ENCODE results near the gene TM4SF4.

The TM4SF4 gene

DNA sequence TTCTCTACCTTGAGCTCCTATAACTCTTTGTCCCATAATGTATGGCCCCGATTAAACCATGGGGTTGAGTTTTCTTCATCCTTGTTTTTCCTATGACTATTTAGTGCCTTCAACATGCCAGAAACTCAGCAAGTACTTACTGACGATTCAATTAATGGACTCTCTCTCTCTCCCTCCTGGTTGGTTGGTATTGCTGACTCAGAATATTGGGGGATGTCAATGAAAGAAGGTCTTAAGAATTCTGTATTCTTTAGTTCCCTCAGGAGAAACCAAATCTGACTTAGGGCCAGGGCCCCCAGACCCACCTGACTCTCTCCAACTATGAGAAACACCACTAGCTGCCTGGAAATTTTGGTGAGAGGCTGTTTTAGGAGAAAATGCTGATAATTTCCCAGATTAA, 40.8 kb downstream of the TM4SF4 start:
- no peak for DNase-seq

DNA sequence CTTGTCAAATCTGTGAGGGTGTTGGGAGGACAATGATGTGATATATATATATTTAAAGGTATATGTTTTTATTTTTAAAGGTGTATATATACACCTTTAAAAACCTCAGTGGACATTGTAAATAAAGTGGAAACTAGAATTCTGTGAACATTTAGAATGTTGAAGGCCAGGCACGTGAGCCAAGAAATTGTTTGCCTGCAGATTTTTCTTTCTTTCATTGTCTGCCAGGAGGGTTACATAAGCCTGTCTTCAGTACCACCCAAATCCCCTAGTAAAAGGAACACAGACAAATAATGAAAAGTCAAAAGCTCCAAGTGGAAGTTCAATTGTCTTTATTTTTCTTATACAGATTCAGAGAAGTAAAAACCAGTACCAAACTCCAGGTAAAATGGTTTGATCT, 42.4 kb downstream of the TM4SF4 start:
- no peak for DNase-seq

DNA sequence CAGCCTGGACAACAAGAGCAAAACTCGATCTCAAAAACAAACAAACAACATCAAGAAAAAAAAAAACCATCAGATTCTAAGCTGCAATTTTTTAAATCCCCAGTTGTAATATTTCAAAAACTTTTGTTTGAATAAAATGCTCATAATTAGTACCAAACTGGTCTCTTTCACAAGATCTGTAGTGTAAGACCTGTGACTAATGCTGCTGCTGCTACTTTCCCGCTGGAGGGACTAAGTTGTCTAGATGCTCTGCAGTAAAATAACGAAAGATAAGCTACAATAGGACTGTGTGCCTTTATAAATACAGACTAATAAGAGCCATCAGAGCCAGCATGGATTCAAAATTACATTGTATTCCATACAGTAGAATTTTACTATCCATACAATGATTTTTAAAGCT, 45.4 kb downstream of the TM4SF4 start:
- no peak for DNase-seq

DNA sequence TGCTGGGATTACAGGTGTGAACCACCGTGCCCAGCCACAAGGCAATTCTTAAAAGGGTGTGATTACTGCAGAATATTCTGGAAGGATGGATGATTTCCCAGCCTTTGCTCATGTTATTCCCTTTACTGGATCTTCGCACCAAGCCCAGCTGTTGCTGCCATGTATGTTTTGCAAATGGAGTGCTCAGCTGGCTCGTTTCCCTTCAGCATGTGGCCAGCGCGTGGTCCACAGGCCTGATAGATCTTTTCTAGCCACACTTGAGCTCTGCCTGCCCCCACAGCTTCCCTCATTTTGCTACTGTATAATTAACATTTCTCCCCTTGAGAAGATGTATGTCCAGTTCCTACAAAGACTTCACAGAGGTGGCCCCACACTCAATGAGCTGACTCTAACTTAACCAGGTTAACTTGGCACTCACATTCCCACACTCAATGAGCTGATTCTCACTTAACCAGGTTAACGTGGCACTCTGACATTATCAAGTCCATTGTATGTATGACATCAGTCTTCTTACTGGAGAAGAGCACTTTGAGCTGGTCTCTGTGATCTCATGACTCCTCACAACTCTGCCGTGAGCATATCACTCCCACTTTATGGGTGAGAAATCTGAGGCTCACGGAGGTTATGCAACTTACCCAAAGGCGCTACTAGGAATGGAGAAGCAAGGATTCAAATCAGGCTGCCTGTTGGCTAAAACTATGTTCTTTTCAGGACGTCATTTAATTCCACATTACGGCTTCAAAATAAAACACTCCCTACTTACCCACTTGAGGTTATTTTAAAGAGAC, 49.2 kb downstream of the TM4SF4 start:
- DNase-seq, result no peak

DNA sequence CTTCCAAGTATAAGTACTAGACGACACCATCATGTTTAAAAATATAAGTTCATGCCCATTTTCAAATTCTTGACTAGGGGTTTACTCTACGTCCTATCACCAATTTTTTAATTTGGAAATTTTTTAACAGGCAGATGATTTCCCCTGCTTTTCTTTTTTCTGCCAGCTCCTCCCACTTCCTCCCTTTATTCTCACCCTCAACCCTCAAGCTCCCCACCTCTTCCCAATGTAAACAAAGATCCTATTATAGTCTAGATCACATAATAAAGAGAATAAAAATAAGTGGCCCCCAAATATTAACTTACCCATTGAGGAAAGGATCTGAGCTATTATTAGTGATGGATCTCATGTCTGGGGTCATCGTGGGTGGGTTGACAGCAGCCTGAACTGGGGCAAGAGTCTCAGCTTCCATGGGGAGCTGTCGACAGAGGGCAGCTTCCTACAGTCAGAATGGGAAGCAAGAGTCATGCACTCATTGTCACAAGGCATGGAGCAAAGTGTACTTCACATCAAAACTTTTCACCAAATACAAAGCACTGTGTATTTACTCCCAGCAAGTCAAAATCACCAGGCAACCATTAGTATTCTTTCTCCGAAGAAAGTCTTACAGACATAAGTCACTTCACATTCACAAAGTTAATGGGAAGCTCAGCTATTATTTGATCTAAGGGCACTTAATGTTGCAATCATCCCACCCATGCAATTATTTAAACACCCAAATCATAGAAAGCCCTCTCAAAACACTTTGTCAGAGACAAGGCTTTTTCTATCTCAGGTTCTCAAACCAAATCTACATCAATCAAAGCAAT, 53.2 kb downstream of the TM4SF4 start:
- DNase-seq, result no peak

DNA sequence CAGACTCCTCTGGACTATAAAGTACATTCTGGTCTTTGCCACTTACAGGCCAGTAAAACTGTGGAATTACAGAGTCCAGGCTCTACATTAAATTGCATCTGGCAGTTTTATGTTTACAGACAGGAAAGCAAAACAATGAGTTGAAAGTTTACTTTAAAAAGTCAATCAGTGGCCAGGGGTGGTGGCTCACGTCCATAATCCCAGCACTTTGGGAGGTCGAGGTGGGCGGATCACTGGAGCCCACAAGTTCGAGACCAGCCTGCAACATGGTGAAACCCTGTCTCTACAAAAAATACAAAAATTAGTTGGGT, 53.8 kb downstream of the TM4SF4 start:
- no peak for DNase-seq

DNA sequence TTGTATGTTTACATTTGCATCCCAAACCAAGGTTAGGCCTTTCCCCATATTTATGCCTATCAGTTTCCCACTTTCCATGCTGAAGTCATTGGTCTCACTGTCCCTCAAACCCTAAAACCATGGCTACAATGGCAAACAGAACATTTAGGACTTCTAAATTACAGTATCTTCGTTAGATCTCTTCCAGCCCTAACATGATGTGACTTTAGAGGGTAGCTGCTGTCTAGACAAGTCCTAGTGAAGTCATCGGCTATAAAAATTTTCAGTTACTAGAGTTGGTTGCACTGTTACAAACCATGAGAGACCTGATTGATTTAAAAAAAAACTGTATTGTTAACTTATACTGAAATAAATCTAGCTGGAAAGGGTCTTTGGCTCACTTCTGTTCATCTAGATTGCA, 54.6 kb downstream of the TM4SF4 start:
- no peak for DNase-seq

DNA sequence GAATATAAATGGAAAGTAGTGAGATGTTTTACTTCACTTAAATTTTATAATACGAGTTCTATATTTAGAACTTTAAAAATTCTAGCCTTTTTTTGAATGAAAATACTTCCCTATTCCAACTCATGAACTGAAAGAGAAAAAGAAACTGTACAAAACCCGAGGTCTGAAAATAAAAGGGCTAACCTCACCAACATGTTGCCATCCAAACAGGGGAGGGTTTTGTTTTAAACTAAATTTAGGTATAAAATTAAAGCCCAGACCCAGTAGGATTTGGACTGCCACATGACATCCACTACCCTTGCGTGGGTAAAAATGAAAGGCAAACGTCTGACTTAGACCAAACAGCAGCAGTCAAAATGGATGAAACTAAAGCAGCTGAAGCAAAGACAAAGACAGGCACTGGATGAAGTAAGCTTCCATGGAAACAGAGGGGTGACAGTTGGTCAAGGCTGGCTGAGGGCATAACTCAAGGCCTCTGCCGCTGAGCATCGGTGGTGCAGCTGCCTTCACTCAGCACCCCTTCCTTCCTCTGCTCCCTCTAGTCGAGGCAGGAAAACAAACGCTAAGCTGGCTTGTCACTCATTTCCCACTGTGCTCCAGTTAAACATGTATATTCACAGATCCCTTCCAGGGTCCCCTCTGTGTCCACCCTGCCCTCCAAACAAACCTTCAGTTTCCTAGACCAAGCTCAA, 58.1 kb downstream of the TM4SF4 start:
- DNase-seq, result no peak

DNA sequence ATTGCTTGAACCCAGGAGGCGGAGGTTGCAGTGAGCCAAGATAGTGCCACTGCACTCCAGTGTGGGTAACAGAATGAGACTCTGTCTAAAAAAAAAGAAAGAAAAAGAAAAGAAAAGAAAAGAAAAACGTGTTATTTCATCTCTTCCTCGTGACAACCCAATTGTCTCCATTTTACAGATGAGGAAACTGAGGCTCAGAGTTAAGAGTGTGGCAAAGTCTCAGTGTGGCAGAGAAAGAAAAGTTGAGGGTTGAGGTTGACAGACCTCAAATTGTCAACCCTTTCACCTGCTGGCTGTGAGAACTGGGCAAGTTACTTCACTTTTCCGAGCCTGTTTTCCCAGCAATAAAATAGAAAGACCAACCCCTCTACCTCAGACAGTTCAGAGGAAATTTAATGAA, 59.6 kb downstream of the TM4SF4 start:
- DNase-seq, result no peak

DNA sequence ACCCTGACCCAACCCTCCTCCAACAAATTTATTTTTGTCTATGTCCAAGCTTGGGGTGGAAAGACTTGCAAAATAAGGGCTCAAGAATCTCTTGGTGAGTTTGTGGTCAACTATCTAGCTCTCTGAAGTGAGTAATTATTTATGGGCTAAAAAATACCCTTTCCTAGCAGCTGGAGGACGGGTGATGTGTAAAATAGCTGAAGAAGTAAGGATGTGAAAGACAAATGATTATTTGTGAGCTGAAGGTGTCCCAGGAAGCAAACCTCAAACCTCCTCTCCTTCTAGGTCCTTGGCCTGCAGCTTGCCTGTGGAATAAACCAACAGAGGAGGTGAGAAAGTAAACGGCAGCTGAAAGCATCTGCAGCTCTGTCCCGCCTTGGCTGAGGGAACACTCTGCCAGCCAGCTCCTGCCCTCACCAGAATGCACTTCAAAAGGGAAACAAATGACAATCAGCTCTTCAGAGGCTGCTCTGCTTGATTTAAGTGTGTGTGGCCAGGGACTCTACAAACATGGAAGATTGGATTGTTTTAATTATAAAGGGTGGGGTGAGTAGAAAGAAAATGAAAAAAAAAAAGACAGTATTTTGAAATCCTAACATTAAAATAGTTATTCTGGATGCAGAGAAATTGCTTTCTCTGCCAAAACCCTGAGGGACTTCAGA, 60.3 kb downstream of the TM4SF4 start:
- no peak for DNase-seq

DNA sequence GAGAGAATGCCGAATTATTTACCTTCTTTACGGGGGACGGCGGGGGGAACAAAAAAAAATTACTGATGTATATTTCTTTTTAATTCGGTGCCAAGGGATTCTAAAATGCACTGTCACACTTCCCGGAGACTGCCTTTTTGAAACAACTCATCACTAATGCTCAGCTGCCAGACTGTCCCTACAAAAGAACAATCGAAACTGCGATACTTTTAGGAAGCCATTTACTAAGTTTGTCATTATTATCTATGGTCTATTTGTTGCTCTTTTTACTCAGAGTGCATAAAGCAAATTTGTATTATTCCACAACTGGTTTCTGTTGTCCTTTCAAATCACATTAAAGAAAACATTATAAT, 60.8 kb downstream of the TM4SF4 start:
- no peak for DNase-seq

DNA sequence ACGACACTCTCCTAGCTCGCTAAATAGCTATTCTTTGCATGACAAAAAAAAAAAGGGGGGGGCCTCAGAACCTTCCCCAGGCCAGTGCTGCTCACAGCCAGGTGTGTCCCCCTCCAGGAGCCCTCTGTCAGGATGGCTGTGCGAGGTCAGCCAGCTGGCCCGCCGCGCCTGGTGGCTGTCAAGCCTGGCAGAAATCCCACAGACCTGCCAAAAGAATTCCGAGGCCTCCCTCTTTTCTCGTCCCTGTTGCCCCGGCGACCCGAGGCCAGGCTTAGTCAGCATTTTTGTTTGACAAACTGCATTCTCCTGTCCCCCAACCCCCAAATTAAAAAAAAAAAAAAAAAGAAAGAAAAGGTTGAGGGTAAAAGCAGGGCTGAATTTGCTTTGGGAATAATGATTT, 61.9 kb downstream of the TM4SF4 start:
- no peak for DNase-seq

DNA sequence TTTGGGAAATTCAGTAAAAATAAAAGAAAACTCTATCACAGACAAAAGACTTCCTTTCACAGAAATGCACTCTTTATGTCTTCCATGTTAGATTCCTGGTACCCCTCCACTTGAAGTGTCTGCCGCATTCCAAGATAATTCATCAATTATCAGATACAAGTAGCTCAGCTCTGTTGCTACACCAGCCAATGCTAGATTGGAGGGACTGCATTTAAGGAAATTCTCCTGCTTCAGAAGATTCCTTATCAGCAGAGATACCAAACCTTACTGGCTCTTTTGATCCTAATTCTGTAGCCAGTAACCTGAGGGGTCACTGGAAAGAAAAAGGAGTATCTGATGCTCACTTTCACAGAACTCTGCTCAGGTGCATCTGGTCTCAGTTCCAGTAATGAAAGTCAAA, 63.9 kb downstream of the TM4SF4 start:
- no peak for DNase-seq

DNA sequence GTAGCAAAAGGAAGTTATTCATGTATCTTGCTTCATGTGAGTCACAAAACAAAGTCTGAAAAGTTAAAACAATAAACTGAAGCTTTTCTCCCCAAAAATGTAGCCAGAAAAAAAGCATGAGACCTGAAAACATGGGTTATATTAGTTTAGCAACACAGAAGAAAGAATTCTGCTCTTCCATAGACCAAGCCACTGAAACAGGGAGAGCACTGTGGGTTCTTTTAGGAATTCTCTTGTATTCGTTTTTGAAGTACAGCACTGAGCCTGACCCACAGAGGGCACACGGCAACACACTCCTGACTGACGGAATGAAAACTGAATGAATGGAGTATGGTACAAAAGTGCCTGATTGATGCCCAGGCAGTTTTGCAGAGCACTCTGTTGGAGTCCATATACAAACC, 66.6 kb downstream of the TM4SF4 start:
- DNase-seq, result no peak

DNA sequence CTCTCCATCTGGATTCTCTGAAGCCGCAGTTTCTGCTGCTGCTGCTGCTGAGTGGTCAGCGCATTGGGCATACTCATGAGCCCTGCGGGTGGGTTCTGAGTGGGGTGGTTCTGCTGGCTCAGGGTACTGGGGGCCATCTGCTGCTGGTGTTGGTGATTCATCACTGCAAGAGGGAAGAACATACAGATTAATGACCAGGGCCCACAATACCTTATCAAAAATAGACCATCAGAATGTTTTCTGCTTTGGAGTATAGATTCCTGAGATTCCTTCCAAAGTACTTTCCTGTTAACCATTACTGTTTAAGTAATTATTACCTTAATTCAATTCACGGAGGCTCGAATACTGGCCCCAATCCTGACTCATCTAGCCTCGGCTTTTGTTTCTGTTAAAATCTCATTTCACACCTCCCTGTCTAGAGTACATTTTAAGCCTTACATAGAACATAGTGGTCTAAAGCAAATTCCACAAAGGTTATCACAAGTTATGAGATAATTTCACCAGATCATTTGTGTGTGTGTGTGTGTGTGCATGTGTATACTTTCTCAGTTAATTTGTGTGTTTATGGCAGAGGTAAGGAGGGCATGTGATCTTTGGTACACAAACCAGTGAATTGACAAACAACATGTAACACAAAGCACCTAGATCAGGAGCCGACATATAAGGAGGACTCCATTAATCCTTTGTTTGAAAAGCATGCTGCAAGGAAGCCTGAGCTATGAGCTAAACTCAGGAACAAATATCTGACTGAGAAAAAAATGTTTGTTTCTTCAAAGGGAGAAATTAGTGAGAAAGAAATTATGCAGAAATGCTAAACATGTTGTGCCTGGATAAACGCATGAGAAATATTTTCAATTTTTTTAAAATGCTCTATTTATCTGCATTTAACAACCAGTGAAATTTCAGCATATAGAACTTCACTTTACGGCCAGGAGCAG, 68.1 kb downstream of the TM4SF4 start:
- no peak for DNase-seq

DNA sequence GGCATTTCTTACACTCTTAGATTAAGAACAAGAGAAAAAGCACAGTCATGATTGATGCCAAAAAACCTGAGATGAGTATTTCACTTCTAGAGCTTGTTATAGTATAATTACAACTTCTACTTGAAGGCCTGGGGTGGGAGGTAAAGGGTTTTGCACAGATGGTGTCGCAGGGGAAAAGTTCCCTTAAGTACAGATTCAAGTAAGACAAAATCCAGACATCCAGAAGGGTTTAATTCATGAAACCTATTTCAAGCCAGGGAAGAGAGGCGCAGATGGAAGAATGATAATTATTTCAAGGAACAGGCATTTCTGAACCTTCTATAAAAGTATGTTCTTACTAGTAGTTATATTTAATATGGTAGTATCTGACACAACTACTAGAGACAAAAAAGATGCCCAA, 70.6 kb downstream of the TM4SF4 start:
- DNase-seq, result no peak

DNA sequence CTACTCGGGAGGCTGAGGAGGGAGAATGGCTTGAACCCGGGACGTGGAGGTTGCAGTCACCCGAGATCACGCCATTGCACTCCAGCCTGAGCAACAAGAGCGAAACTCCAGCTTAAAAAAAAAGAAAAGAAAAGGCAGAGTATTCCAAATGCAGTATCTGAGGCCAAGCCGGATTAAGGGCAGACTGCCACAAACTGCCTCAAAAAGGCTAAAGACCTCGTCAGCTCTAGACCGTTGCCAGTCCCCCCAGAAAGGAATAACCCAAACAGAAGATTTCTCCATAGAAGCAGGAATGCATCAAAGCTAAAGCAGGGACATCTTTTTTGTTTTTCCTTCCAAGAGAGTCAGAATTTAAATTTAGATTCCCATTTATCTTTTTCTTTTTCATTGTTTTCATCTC, 72.9 kb downstream of the TM4SF4 start:
- DNase-seq, result no peak

DNA sequence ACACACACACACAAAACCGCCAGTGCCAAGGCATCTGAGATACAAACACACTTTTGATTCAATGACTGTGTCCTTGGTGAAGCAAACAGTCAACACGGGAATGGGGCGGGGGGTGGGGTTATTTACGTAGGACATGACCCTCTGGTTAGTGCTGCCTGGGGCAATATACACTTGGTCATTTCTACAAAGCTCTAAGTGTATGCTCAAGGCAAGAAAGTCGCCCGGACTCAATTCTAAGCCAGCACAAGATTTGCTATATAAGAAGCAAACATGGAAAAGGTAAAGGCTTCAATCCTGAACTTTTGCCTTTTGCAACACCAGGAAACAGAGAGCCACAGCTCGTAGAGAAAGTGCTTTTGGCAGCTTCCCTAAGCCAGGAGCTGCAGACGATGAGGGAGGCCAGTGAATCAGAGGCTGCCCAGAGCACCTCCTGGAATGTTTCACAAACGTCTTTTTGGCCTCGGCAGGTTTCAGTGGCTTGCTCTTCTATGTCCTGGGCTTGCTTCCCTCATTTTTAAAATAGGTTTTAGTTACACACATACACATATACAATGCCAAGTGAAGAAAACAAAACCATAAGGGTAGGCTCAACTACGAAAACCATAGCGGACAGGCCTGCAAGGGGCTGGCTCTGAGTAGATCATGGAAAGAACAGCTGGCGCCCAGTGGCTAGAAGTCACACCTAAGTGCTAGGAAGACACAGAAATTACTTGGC, 73.6 kb downstream of the TM4SF4 start:
- no peak for DNase-seq

DNA sequence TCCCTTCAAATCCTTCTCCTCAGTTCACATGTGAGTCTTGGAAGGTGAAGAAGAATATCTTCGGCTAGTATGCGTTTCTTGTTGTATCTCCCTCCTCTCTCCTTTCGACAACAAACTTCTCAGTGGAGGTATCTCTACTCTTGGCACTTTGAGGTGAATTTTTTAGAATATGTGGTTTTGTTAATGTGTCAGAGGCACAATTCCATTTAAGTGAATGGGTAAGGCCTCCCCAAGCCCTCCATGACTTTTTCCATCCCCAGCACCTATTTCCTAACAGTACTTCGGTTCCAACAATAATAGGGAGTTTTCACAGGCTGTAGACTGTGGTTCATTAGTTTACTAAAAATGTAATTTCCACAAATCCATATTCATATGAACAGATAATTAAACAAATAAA, 74.2 kb downstream of the TM4SF4 start:
- DNase-seq, result no peak

DNA sequence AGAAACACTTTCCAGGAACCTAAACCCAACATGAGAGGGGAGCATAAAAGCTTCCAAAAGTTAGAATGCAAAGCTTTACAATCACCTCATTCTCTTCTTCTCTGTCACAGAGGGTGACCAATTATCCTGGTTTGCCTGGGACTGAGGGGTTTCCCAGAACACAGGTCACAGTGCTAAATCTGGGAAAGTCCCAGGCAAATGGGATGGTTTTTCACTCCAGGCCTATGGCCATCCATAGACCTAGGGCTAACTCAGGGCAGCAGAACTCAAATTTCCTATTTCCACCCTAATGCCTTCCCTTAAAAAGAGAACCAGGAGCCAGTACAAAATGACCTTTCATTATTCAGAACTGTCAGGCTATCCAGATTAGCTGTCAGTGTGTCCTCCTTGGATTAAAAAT, 77.0 kb downstream of the TM4SF4 start:
- no peak for DNase-seq

DNA sequence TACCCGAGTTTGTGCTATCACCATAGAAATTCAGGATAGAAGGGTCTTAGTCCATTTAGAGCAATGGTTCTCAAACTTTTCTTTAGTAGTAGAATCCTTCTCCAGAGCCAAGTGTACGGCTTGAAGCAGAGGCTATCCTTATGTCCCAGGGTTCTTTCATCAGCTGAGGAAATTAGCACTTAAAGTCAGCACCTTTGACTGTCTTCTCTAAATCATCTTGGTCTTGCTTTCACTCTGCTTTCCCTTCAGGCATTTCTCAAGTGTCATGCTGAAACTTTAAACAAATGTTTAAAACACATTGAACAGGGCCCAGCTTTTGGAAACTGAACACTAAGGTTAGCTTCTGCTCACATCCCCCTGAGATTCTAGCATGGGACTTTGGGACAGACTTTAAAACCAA, 78.2 kb downstream of the TM4SF4 start:
- no peak for DNase-seq

Measured in activated T-cell treated with anti-CD3 and anti-CD28 coated beads for 4 hours (primary cell).